Neuron (in vitro differentiated cells): Measurements from ENCODE around the gene TTYH2.

Experiments used
- H2AFZ ChIP-seq: one replicate; pipeline ENCODE4 v1.6.1; 2013; ENCODE audit warnings: low read depth, mild to moderate bottlenecking, inconsistent platforms, low read length, moderate library complexity
- H3K27me3 ChIP-seq: one replicate; pipeline ENCODE4 v1.6.1; 2013; ENCODE audit warnings: low read length; ENCODE audit not compliant: insufficient read depth
- H3K36me3 ChIP-seq: one replicate; pipeline ENCODE4 v1.6.1; 2013; ENCODE audit warnings: low read length; ENCODE audit not compliant: insufficient read depth
- H3K4me1 ChIP-seq: one replicate; pipeline ENCODE4 v1.6.1; 2013; ENCODE audit warnings: low read length; ENCODE audit not compliant: insufficient read depth
- H3K4me3 ChIP-seq: 2 replicates; pipeline ENCODE4 v1.5.1; 2013; ENCODE audit warnings: mild to moderate bottlenecking, low read length, moderate library complexity
- H3K9me3 ChIP-seq: one replicate; pipeline ENCODE4 v1.6.1; 2013; ENCODE audit warnings: low read length

The TTYH2 gene, protein sequence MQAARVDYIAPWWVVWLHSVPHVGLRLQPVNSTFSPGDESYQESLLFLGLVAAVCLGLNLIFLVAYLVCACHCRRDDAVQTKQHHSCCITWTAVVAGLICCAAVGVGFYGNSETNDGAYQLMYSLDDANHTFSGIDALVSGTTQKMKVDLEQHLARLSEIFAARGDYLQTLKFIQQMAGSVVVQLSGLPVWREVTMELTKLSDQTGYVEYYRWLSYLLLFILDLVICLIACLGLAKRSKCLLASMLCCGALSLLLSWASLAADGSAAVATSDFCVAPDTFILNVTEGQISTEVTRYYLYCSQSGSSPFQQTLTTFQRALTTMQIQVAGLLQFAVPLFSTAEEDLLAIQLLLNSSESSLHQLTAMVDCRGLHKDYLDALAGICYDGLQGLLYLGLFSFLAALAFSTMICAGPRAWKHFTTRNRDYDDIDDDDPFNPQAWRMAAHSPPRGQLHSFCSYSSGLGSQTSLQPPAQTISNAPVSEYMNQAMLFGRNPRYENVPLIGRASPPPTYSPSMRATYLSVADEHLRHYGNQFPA

DNA sequence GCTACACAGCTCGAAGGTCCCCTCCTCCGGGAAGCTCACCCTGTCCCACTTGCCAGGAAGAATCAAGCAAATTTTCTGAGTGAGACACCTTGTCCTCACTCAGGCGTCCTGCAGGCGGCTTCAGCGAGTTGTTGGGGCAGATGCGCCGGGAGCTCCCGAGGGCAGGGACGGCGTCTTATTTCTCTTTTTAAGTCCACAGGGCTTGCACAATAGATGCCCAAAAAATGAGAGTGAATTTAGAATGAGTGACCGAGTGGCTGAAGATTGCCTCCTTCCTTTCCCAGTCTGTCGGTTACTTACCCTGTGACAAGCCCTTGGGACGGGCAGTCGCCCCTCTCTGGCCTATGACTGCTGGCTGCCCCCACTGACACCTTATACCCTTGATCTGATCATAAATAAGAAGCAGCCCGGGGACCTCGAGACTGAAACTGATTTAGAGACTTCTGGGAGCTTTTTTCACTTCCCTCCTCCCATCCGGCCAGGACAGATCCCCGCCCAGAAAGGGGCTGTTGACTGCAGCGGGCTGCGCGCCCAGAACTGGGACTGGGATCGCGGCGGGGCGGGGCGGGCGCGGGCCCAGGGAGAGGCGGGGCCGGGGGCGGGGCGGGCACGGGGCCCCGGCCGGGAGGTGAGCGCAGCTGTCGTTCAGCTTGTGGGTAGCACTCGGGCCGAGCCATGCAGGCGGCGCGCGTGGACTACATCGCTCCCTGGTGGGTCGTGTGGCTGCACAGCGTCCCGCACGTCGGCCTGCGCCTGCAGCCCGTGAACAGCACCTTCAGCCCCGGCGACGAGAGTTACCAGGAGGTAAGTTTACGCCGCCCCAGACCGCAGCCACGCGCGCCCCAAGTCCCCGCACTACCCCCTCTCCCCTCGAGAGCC is at the start of gene TTYH2:
Gene TTYH2, plus strand, starts transcription at position 659 of the 879 bp plus-strand sequence. Its CDS starts 17 bp downstream, at position 676.
- peaks cover 24% of the 10 kb centered on the region for H3K36me3 ChIP-seq
- no peaks in the 10 kb centered on the region for H3K27me3 ChIP-seq
- peak within 1 kb of the TSS; percentile 63 for H3K4me3 ChIP-seq
- peak within 1 kb of the TSS; percentile 42 for H2AFZ ChIP-seq
- peaks cover 54% of the 10 kb centered on the region for H3K4me1 ChIP-seq
- H3K9me3 ChIP-seq, result no peaks in the 10 kb centered on the region

- Histone ChIP-seq H3K27me3 (peaks cover 3% of the 10 kb centered on the region), H3K36me3 (no peaks in the 10 kb centered on the region), H2AFZ (no peak overlapping the region), H3K4me3 (no peak overlapping the region), H3K9me3 (no peaks in the 10 kb centered on the region), H3K4me1 (no peaks in the 10 kb centered on the region)
Observed at GRCh38 chr17:74163836-74164235, 49.5 kb upstream of the TTYH2 start.

GRCh38 chr17:74164446-74165045 is 48.8 kb upstream of the TTYH2 start:
- peaks cover 3% of the 10 kb centered on the region for H3K27me3 ChIP-seq
- no peaks in the 10 kb centered on the region for H3K4me1 ChIP-seq
- H2AFZ ChIP-seq, result no peak overlapping the region
- H3K9me3 ChIP-seq, result no peaks in the 10 kb centered on the region
- no peaks in the 10 kb centered on the region for H3K36me3 ChIP-seq
- H3K4me3 ChIP-seq, result no peak overlapping the region

DNA sequence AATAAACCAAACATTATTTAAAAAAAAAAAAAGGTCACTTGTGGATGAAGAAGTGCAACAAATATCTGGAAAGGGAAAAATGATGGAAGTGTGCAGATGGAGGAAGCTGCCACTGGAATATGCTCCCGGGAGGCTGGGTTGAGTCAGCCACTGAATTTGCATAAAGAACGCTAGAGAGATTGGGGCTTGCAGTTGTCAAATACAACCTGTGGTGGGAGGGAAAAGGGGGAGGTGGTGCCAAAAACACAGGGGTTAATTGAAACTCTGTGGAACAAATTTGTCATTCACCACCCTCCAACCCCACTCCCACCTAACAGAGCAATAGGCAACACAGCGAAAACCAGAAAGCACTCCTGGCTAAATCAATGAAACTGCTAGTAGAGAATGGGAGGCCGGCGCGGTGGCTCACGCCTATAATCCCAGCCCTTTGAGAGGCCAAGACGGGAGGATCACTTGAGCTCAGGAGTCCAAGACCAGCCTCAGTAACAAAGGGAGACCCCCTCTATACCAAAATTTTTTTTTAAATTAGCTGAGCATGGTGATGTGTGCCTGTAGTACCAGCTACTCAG is 47.5 kb upstream of the TTYH2 start:
- no peak overlapping the region for H2AFZ ChIP-seq
- H3K27me3 ChIP-seq, result peaks cover 3% of the 10 kb centered on the region

GRCh38 chr17:74170924-74171323 is 42.4 kb upstream of the TTYH2 start:
- Histone ChIP-seq H3K4me3 (no peak overlapping the region), H3K4me1 (no peaks in the 10 kb centered on the region), H3K27me3 (peaks cover 3% of the 10 kb centered on the region), H3K36me3 (no peaks in the 10 kb centered on the region), H3K9me3 (no peaks in the 10 kb centered on the region), H2AFZ (no peak overlapping the region)

More for the DNA sequence above, 47.5 kb upstream of the TTYH2 start:
- no peak overlapping the region for H3K4me3 ChIP-seq
- no peaks in the 10 kb centered on the region for H3K36me3 ChIP-seq
- no peaks in the 10 kb centered on the region for H3K4me1 ChIP-seq
- no peaks in the 10 kb centered on the region for H3K9me3 ChIP-seq

GRCh38 chr17:74172700-74173099 is 40.7 kb upstream of the TTYH2 start:
- Histone ChIP-seq H3K9me3 (no peaks in the 10 kb centered on the region), H3K27me3 (peaks cover 4% of the 10 kb centered on the region), H3K4me3 (no peak overlapping the region), H3K36me3 (no peaks in the 10 kb centered on the region), H2AFZ (no peak overlapping the region), H3K4me1 (no peaks in the 10 kb centered on the region)

GRCh38 chr17:74176546-74177001 is 36.8 kb upstream of the TTYH2 start:
- Histone ChIP-seq H3K9me3 (peaks cover 2% of the 10 kb centered on the region), H3K4me3 (no peak overlapping the region), H3K36me3 (no peaks in the 10 kb centered on the region), H3K27me3 (peaks cover 30% of the 10 kb centered on the region), H3K4me1 (peaks cover 5% of the 10 kb centered on the region), H2AFZ (no peak overlapping the region)

- no peak overlapping the region for H3K4me3 ChIP-seq
- H3K4me1 ChIP-seq, result peaks cover 5% of the 10 kb centered on the region
- H3K9me3 ChIP-seq, result peaks cover 2% of the 10 kb centered on the region
- H2AFZ ChIP-seq, result no peak overlapping the region
- H3K27me3 ChIP-seq, result peaks cover 30% of the 10 kb centered on the region
- H3K36me3 ChIP-seq, result no peaks in the 10 kb centered on the region
Observed at GRCh38 chr17:74177018-74177450, 36.3 kb upstream of the TTYH2 start.

- Histone ChIP-seq H3K9me3 (peaks cover 2% of the 10 kb centered on the region), H3K36me3 (no peaks in the 10 kb centered on the region), H3K27me3 (peaks cover 28% of the 10 kb centered on the region), H3K4me3 (no peak overlapping the region), H2AFZ (no peak overlapping the region), H3K4me1 (peaks cover 5% of the 10 kb centered on the region)
Observed at GRCh38 chr17:74179576-74179975, 33.8 kb upstream of the TTYH2 start.

DNA sequence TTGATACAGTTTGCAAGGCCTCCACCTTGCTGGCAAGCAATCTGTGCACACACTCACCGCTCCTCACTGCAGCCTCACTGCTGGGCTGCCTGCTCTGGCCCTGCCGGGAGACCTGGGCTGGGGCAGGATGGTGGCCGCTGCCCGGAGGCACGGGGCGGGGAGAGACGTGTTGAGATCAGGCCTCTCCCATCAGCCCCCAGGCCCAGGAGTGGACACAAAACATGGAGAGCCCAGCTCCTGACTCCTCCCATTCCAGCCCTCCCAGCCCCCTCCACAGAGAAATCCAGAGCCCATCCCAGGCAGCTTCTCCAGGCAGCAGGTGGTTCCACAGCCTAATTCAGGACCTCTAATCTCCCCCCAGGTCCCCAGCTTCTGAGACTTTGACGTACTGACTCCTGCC is 33.0 kb upstream of the TTYH2 start:
- Histone ChIP-seq H3K27me3 (peaks cover 28% of the 10 kb centered on the region), H2AFZ (peak overlapping the region; percentile 38), H3K9me3 (peaks cover 2% of the 10 kb centered on the region), H3K4me1 (peaks cover 5% of the 10 kb centered on the region), H3K36me3 (no peaks in the 10 kb centered on the region), H3K4me3 (no peak overlapping the region)

DNA sequence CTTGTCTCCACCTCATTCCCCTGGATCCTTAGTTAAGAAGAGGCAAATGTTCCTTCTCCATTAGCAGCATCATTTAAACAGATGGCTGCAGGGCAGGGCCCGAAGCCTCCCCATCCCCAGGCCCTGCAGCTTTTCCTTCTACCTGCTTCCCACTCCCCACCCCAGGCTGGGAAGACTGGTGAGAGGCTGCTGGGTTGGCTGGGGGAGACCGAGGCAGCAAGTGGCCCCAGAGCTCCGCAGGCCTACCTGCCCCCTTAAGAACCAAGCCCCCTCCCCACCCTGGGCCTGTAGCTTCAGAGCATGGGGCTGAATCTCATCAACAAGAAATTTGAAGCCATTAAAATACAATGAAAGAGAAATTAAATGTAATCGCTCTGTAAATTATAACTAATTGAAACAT is 32.0 kb upstream of the TTYH2 start:
- Histone ChIP-seq H3K27me3 (peaks cover 28% of the 10 kb centered on the region), H3K4me3 (no peak overlapping the region), H2AFZ (no peak overlapping the region), H3K9me3 (peaks cover 2% of the 10 kb centered on the region), H3K4me1 (peaks cover 5% of the 10 kb centered on the region), H3K36me3 (no peaks in the 10 kb centered on the region)

DNA sequence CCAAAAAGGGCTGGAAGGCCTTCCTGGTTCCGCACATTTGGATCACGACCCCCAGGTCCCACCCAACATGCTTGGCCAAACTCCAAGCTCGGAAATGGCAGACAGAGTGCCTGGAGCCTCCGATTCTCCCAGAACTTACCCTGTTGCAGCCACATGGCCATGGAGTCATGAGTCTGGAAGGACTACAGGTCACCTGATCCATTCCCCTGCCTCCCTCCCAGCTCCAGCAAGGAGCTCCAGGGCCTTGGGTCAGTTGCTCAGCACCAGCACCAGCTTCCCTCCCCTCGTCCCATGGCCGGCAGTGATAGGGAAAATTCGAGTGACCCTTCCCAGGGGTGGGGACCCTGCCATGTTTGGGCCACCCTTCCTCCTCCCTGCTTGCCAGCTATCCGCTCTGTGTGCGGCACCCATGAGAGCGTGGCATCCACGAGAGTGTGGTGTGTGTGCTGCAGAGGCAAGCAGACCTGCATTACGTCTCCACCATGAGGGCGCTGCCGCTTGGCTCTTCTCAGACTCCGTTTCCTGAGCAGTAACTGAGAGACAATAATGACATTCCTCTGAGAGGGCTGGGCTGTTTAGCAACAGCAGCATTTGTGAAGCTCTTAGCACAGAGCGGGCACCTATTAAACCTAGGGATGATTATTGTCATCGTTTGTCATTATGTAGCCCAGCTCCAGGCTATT is 31.2 kb upstream of the TTYH2 start:
- peaks cover 6% of the 10 kb centered on the region for H3K4me1 ChIP-seq
- peaks cover 30% of the 10 kb centered on the region for H3K27me3 ChIP-seq
- H3K9me3 ChIP-seq, result peaks cover 2% of the 10 kb centered on the region
- no peaks in the 10 kb centered on the region for H3K36me3 ChIP-seq
- H3K4me3 ChIP-seq, result no peak overlapping the region
- no peak overlapping the region for H2AFZ ChIP-seq
